GM19240 (cell line): ENCODE data around the gene GCHFR.
A peak's percentile ranks its signal among the peaks of the same experiment; 100 is the strongest.

Source experiments
- DNase-seq: peaks from one replicate; pipeline ENCODE4 v3.0.0; 2011; ENCODE audit warnings: low spot score; ENCODE audit not compliant: insufficient read length

The GCHFR gene

GRCh38 chr15:40775740-40776536 lies 12.1 kb downstream of the GCHFR start:
- DNase-seq: no peak

DNA sequence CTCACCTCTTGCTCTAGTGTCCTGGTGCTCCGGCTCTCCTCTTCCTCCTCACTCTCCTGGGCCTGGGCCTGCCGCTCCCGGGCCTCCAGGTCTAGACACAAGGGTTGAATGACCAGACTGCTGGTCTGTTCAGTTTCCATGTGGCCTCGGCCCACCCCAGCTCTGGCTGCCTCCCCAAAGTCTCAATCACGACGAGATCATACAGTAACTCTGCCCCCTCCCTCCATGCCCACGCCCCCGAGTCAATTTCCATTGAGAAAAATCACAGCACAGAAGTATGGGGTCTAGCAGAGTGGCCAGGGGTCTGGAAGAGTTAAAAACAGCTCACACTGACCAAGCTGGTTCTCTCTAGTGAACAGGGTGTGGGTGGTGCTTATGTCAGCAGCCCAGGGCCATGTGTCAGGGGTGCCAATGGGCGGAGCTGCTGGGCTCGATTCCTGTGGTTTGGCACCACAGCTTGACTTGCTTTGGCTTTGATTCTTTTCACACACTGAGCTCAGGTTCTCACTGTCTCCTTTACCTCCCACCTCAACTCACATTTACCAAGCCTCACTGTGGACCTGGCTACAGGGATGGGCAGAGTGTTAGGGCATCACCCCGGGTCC lies 12.8 kb downstream of the GCHFR start:
- DNase-seq: no peak

GRCh38 chr15:40782609-40783227 lies 18.9 kb downstream of the GCHFR start:
- DNase-seq: peak; percentile 62

GRCh38 chr15:40785164-40785563 lies 21.3 kb downstream of the GCHFR start:
- no peak for DNase-seq

GRCh38 chr15:40785814-40786213 lies 21.9 kb downstream of the GCHFR start:
- DNase-seq: no peak

GRCh38 chr15:40787344-40787841 lies 23.5 kb downstream of the GCHFR start:
- DNase-seq: no peak

- DNase-seq: no peak
These were observed 24.1 kb downstream of the GCHFR start for GRCh38 chr15:40787991-40788390.

GRCh38 chr15:40789119-40789518 lies 25.3 kb downstream of the GCHFR start:
- DNase-seq: no peak

DNA sequence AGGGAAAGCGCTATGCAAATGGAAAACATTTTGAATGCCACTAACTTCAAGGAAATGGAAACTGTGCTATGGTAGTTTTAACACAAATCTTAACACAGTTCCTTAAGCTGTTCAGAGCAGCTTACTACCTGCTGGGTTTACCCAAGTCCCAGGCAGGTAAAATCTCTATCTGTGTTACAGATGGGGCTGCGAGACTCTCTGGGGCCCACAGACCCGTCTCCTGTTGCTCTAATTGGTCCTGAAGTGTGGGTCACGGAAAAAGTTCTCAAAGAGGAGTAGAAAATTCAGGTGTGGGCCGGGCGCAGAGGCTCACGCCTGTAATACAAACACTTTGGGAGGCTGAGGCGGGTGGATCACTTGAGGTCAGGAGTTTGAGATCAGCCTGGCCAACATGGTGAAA lies 26.1 kb downstream of the GCHFR start:
- DNase-seq: no peak

- no peak for DNase-seq
These were observed 26.9 kb downstream of the GCHFR start for GRCh38 chr15:40790718-40791117.

DNA sequence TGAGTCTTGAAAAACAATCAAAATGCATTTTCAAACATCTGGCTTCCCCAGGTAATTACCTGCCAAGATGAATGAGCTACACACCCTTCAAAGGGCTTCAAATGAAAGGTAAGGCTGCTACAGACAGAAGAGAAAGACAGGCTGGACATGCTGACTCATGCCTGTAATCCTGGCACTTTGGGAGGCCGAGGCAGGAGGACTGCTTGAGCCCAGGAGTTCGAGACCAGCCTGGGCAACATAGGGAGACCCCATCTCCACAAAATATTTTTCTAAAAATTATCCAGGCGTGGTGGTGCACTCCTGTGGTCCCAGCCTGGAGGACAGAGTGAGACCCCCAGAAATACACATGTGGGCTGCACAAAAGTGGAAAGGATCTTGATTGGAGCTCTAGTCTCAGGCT lies 28.5 kb downstream of the GCHFR start:
- no peak for DNase-seq

DNA sequence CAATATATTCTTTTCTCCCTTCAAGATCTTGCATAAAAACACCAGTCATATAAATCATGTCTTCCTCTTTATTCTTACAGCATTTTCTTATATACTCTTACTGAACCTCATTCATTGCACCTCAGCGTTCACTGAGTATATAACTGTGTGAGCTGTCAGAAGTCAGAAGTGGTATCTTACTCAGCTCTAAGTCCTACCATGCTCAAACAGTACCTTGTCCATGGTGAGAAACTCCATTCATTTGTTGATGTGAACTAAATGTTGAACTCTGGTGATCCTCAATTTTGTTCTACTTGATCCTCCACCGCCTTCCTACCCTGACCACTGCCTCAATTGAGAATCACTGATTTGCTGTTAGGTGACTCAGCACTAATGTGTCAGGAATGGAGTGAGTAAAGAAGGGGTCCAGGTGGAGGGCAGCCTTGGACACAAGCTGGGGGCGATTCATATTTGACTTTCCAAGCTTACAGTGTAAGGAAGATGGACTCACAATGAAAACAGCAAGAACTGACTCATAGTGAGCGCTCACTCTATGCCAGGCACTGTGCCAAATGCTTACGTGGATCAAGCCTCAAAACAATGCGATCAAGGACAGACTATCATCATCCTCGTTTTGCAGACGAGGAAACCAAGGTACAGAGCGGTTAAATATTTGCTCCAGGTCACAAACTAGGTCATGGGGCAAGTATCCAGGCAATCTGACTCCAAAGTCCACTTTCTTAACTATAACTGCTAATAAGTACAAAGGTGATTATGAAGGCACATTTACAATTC lies 29.5 kb downstream of the GCHFR start:
- no peak for DNase-seq

DNA sequence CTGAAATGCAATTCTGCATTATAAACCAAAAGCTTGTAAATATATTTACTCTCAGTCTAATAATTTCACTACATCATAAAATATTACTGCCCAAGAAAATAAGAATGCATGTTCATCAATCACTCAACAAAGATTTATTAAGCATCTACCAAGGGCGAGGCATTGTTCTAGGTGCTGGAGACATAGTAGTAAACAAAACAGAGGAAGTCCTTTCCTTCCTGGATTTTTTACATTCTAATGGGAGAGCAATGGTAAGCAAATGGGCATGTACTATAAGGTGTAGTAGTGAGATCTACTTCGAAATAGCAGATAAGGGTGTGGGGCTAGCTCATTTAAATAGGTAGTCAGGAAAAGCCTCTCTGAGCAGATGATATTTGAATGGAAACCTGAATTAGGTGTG lies 32.2 kb downstream of the GCHFR start:
- DNase-seq: no peak

DNA sequence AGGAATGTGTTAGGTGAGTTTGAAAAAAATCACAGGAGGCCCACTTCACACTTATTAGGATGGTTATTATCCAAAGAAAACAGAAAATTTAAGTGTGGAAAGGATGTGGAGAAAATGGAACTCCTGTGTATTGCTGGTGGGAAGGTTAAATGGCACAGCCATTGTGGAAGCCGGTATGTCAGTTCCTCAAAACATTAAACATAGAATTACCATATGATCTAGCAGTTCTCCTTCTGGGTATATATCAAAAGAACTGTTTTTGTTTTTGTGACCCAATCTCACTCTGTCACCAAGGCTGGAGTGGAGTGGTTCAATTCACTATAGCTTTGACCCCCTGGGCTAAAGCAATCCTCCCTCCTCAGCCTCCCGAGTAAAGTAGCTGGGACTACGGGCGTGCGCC lies 32.6 kb downstream of the GCHFR start:
- no peak for DNase-seq

DNA sequence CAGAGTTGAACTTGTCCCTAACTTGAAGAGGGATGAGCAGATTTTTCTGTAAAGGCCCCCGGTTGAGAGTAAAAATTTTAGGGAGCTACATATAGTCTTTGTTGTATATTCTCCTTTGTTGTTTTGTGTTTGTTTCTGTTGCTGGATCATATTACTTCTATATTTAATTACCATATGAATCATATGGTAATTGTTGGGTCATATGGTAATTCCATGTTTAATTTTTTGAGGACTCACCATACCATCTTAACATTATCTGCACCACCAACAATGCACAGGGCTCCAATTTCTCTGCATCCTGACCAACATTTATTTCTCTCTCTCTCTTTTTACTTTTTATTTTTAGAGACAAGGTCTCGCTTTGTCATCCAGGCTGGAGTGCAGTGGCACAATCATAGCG lies 35.7 kb downstream of the GCHFR start:
- no peak for DNase-seq

DNA sequence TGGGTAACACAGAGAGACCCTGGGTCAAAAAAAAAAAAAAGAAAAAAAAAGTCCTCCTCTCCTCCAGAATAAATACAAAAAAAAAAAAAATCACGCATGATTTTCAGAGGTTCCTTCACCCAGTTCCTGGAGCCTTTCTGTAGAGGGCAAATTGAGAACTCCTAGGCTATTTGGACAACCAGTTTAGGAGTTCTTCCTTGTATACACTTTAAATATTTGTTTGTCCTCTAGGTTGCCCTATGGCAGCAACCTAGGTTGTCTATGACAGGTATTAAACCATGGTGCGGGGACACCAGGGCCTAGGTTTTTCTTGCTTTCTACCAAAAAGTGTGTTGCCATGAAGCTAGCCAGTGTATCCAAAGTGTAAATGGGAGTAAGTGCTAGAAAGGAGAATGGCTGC lies 39.2 kb downstream of the GCHFR start:
- no peak for DNase-seq

DNA sequence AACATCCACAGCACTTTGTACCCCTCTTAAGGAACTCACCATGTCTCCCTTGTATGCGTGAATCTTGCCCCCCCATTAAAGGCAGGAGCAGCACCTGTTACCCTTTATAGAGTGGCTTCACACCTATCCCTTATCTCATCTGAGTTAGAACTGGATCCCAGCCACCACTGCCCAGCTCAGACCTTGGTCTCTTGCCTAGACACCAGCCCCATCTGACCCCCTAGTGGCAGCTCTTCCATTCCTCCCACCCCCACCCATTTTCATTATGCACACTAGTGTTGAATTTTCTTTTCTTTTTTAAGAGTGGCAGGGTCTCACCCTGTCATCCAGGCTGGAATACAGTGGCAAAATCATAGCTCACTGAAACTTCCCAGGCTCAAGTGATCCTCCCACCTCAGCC lies 39.8 kb downstream of the GCHFR start:
- no peak for DNase-seq

GRCh38 chr15:40806672-40807027 lies 42.8 kb downstream of the GCHFR start:
- DNase-seq: no peak

GRCh38 chr15:40807028-40807887 lies 43.4 kb downstream of the GCHFR start, which contains the start of the genes DNAJC17 and ZFYVE19:
Gene DNAJC17, minus strand, starts transcription at chr15:40807473. Its CDS starts 27 bp downstream, at chr15:40807446.
Gene ZFYVE19, plus strand, starts transcription at chr15:40807089. Its CDS starts 501 bp downstream, at chr15:40807590.
- peak; percentile 81 for DNase-seq

DNA sequence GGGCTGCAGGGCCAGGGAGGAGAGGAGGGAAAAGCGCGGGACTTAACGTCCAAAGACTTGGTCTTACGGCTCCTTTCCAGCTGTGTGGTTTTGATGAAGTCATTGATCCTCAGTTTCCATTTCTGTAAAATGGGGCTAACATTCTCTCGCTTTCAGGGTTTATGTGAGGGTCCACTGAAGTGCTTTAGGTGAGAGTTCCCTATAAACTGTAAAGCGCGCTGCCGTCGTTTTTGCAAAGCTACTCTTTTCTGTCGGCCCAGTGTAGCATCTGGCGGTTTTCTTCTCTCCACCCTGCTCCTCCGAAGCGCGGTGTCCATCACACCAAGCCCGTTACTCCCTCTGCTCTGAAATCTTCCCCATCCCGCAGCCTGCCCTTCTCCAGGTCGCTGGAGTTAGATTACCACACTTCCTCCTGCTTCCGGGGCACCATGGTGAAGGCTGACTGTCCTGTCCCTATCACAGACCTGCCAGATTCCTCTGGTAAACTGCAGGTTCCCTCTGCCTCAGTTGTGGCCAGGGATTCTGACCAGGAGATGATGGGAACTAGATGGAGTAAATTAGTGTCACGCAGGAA lies 44.1 kb downstream of the GCHFR start:
- no peak for DNase-seq
